WTC11 (cell line): ENCODE measurements around the gene MYO18B.

Experiments used
- CTCF ChIP-seq: fragments of 200-600 bp; IDR thresholded peaks from 2 replicates; pipeline ENCODE4 v1.8.0; 2022; ENCODE audit warnings: antibody characterized with exemption
- GTF2I ChIP-seq: fragments of 250-450 bp; sonication (Bioruptor Pico); conservative IDR thresholded peaks from 2 replicates; pipeline ENCODE4 v1.4.0; 2021; ENCODE audit warnings: mild to moderate bottlenecking
- TF ChIP-seq, protein P1 (sequence below): sonication (generic); formaldehyde crosslinking; IDR thresholded peaks from 2 replicates; pipeline ENCODE4 v1.8.1; 2023; ENCODE audit warnings: mild to moderate bottlenecking, moderate library complexity, missing genetic modification reagents
- TF ChIP-seq, protein P2 (sequence below): sonication (generic); formaldehyde crosslinking; IDR thresholded peaks from 2 replicates; pipeline ENCODE4 v1.8.0; 2022; ENCODE audit warnings: mild to moderate bottlenecking, missing genetic modification reagents
- TF ChIP-seq, protein P3 (sequence below): sonication (generic); formaldehyde crosslinking; IDR thresholded peaks from 2 replicates; pipeline ENCODE4 v1.8.1; 2023; ENCODE audit warnings: mild to moderate bottlenecking, missing genetic modification reagents, moderate library complexity
- TF ChIP-seq, protein P4 (sequence below): sonication (generic); formaldehyde crosslinking; IDR thresholded peaks from 2 replicates; pipeline ENCODE4 v1.8.1; 2023; ENCODE audit warnings: mild to moderate bottlenecking, missing genetic modification reagents

DNA sequence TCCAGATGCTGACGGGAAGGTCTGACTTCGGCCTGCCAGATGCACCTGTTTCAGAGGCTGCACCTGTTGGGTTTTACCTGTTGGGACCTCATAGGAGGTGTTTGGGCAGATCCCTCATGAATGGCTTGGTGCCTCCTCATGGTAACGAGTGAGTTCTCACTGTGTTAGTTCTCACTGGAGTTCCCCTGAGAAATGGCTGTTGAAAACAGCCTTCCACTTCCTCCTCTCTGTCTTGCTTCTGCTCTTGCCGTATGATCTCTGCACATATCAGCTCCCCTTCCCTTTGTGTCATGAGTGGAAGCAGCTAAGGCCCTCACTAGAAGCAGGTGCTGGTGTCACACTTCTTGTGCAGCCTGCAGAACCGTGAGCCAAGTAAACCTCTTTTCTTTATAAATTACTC, 219.7 kb downstream of the MYO18B start:
- TF ChIP-seq CTCF: no peak
- TF ChIP-seq, protein P1, sequence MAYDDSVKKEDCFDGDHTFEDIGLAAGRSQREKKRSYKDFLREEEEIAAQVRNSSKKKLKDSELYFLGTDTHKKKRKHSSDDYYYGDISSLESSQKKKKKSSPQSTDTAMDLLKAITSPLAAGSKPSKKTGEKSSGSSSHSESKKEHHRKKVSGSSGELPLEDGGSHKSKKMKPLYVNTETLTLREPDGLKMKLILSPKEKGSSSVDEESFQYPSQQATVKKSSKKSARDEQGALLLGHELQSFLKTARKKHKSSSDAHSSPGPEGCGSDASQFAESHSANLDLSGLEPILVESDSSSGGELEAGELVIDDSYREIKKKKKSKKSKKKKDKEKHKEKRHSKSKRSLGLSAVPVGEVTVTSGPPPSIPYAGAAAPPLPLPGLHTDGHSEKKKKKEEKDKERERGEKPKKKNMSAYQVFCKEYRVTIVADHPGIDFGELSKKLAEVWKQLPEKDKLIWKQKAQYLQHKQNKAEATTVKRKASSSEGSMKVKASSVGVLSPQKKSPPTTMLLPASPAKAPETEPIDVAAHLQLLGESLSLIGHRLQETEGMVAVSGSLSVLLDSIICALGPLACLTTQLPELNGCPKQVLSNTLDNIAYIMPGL (CRISPR knock-in tag): no peak
- TF ChIP-seq, protein P2, sequence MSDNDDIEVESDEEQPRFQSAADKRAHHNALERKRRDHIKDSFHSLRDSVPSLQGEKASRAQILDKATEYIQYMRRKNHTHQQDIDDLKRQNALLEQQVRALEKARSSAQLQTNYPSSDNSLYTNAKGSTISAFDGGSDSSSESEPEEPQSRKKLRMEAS (CRISPR knock-in tag): no peak
- TF ChIP-seq, protein P3, sequence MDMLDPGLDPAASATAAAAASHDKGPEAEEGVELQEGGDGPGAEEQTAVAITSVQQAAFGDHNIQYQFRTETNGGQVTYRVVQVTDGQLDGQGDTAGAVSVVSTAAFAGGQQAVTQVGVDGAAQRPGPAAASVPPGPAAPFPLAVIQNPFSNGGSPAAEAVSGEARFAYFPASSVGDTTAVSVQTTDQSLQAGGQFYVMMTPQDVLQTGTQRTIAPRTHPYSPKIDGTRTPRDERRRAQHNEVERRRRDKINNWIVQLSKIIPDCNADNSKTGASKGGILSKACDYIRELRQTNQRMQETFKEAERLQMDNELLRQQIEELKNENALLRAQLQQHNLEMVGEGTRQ (CRISPR knock-in tag): no peak
- TF ChIP-seq, protein P4, sequence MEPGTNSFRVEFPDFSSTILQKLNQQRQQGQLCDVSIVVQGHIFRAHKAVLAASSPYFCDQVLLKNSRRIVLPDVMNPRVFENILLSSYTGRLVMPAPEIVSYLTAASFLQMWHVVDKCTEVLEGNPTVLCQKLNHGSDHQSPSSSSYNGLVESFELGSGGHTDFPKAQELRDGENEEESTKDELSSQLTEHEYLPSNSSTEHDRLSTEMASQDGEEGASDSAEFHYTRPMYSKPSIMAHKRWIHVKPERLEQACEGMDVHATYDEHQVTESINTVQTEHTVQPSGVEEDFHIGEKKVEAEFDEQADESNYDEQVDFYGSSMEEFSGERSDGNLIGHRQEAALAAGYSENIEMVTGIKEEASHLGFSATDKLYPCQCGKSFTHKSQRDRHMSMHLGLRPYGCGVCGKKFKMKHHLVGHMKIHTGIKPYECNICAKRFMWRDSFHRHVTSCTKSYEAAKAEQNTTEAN (CRISPR knock-in tag): no peak
- TF ChIP-seq GTF2I (CRISPR knock-in tag): no peak
